ENCODE results near the gene TTLL10. TPM values are rescaled to one million over a fixed set of nuclear protein-coding genes. Genes with fewer than 3 reads are reported as not detected.

Gene TTLL10
- total and polyA plus RNA-seq, 2 of the 4 experiments (the other 2 are of a cell fraction): not detected

DNA sequence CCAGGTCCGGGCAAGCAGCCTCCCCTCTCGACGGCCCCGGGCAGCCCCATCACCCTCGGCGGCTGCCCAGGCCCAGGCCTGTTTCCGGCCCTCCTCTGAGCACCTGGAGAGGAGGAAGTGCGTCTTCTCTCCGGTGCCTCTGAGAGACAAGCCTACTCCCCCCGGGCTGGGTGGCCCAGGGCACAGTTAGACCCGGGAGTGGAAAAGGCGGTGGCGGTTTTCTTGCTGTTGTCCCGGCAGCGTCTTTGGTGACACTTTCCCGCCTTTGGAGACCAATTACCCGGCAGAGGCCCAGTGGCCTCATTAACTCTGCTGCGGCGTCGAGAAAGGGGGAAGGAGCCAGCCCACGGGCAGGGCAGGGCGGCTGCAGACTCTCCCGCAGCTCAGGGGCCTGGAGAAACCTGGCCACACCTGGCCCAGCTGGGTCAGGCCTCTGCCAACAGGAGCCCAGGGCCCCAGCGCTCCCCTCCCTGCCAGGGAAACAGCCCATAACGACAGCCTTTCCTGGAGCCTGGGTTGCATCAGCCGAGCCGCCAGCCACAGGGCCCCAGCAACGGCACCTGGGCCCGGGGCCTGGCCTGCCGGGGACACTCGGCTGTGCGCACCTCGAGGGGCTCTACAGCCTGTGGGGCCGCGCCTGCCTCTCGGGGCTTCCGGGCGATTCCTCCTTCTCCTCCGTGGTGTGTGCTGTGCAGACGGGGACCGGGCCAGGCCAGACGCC is 29.4 kb upstream of the TTLL10 start:
- Histone ChIP-seq H3K9ac (ENCODE audit: low read depth, low read length) (no peak overlapping the region), H3K9me3 (ENCODE audit: control insufficient read depth, insufficient read depth, low read length) (0 out of 2 replicates have a peak, but pooled peaks cover 2% of the 10 kb centered on the region), H3K9me1 (ENCODE audit: insufficient read depth, low read length) (no peaks in the 10 kb centered on the region), H3K18ac (ENCODE audit: low read depth, low read length) (no peak overlapping the region), H3K36me3 (ENCODE audit: control insufficient read depth, insufficient read depth, low read length) (no peaks in the 10 kb centered on the region), H4K91ac (ENCODE audit: insufficient read depth, low read depth, low read length) (no peak overlapping the region), H3K27ac (ENCODE audit: insufficient read depth, low read length) (no peak overlapping the region), H4K5ac (ENCODE audit: low read depth, low read length) (no peak overlapping the region), H2BK5ac (ENCODE audit: low read depth, low read length, poor library complexity, severe bottlenecking) (no peak overlapping the region), H2BK15ac (ENCODE audit: low read depth, low read length) (no peak overlapping the region), H3K79me1 (ENCODE audit: low read depth in 1 of 2, low read length in 2 of 2) (no peaks in the 10 kb centered on the region), H3K4me1 (ENCODE audit: control insufficient read depth, insufficient read depth, low read length) (no peaks in the 10 kb centered on the region), H4K20me1 (ENCODE audit: insufficient read depth, low read length) (no peaks in the 10 kb centered on the region), H3K56ac (ENCODE audit: extremely low read depth, insufficient read depth, low read length) (no peak overlapping the region), H3K14ac (replicated peaks; ENCODE audit: low read depth, low read length) (no peak overlapping the region), H2AK5ac (ENCODE audit: low read depth, low read length) (no peak overlapping the region), H2BK120ac (ENCODE audit: low read depth, low read length) (no peak overlapping the region), H4K8ac (ENCODE audit: low read depth in 2 of 2, low read length in 2 of 2) (no peak overlapping the region), H3K4me3 (ENCODE audit: insufficient read depth, low read depth, low read length) (no peak overlapping the region), H2BK20ac (ENCODE audit: low read depth, low read length) (no peak overlapping the region), H3K27me3 (ENCODE audit: control insufficient read depth, insufficient read depth, low read length) (peaks cover 11% of the 10 kb centered on the region; the same call in 1 of the 2 replicates), H2AK9ac (replicated peaks; ENCODE audit: low read depth, low read length, poor library complexity) (no peak overlapping the region), H2AFZ (replicated peaks; ENCODE audit: low read length, poor library complexity) (no peak overlapping the region), H3K23ac (ENCODE audit: low read depth, low read length) (no peak overlapping the region), H3K4ac (ENCODE audit: low read depth, low read length) (no peak overlapping the region), H3K4me2 (ENCODE audit: low read depth, low read length) (no peak overlapping the region)
- intact Hi-C loops (cut with micrococcal nuclease) (no loop called here), dilution Hi-C loops (cut with HindIII; ENCODE audit: low sequenced_read_pairs, unreplicated experiment) (no loop called here), in situ Hi-C loops (cut with MboI; ENCODE audit: low sequenced_read_pairs) (no loop called here)
- DNase-seq (no peak), ATAC-seq (ENCODE audit: low read depth) (no peak)
- BruUV-seq (replicated peaks): no TSS peak
- TF ChIP-seq POLR2A (IDR thresholded peaks at IDR 0.05; ENCODE audit: low read depth, low read length) (no peak), CHD1 (IDR thresholded peaks at IDR 0.05; ENCODE audit: low read depth, low read length) (no peak), BHLHE40 (IDR thresholded peaks at IDR 0.05; ENCODE audit: low read depth, low read length) (no peak), CEBPB (IDR thresholded peaks at IDR 0.05; ENCODE audit: low read depth, low read length) (no peak), USF2 (IDR thresholded peaks at IDR 0.05; ENCODE audit: low read depth, low read length) (no peak), MXI1 (IDR thresholded peaks at IDR 0.05; ENCODE audit: borderline replicate concordance, low read depth, low read length) (no peak), RCOR1 (IDR thresholded peaks at IDR 0.05; ENCODE audit: insufficient replicate concordance, low read length) (no peak), RAD21 (IDR thresholded peaks at IDR 0.05; ENCODE audit: low read length) (no peak), MAZ (IDR thresholded peaks at IDR 0.05; ENCODE audit: borderline replicate concordance, low read depth, low read length) (no peak)
- ChIA-PET POLR2A (ENCODE audit: unreplicated experiment) (no interaction called here), CTCF (no interaction called here)
- WGBS, 2 experiments (ENCODE audit: extremely low coverage in 2 of 2, insufficient read length in 1 of 2): 69% methylated on average over 27 of the region's 42 CpGs; no CpG with 5 or more reads in 1 of the 2 experiments
